ENCODE results near the gene KRTAP9-9. TPM values are rescaled to one million over a fixed set of nuclear protein-coding genes. Genes with fewer than 3 reads are reported as not detected.
"Not testable (repeated sequence)": the region's sequence is repeated elsewhere in the genome, so short reads cannot be mapped to it uniquely, and the experiment has no call there.

Gene KRTAP9-9
- not detected for polyA plus RNA-seq (2013, experiment 1 of 2; ENCODE audit: insufficient read length)
- not detected for polyA plus RNA-seq (2013, experiment 2 of 2; ENCODE audit: insufficient read length)

DNA sequence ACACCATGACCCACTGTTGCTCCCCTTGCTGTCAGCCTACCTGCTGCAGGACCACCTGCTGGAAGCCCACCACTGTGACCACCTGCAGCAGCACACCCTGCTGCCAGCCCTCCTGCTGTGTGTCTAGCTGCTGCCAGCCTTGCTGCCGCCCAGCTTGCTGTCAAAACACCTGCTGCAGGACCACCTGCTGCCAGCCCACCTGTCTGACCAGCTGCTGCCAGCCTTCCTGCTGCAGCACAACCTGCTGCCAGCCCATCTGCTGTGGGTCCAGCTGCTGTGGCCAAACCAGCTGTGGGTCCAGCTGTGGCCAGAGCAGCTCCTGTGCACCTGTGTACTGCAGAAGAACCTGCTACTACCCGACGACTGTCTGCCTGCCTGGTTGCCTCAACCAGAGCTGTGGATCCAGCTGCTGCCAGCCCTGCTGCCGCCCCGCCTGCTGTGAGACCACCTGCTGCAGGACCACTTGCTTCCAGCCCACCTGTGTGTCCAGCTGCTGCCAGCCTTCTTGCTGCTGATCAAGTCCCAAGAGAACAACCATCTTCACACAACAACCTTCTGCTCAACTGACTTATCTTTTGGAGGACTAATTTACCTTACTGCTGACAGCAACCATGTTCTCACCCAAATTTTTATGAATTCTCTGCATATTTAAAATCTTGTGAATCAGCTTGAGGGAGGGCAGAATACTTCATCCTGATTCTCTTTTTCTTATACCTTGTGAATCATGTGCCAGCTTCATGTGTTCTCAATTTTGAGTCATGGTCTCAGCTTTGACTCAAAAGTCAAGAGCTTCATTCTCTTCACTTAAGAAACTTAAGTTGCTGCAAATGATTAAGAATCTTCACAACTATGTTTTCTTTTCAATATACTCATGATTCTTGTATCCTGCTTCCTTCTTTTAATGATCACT is at the start of gene KRTAP9-9:
KRTAP9-9 (plus strand) TSS at position 4 of the 910 bp plus-strand sequence.
- peak; percentile 80 for DNase-seq

GRCh38 chr17:41211845-41212466 is 43.2 kb upstream of the KRTAP9-9 start:
- peak; percentile 46 for DNase-seq

DNA sequence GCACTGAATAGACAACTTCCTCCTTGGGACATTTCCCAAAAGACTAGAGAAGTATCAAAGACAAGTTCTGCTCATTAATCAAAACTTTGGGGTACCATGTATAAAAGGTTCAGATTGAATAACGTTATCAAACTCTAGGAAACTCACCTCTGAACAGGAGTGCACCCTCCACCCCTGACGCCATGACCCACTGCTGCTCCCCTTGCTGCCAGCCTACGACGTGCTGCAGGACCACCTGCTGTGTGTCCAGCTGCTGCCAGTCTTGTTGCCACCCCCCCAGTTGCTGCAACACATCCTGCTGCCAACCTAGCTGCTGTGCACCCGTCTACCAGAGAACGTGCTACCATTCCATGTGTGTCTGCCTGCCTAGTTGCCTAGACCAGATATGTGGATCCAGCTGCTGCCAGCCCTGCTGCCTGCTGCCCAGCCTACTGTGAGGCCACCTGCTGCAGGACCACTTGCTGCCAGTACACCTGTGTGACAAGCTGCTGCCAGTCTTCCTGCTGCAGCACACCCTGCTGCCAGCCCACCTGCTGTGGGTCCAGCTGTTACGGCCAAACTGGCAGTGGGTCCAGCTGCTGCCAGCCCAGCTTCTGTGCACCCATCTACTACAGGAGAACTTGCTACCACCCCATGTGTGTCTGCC is 42.5 kb upstream of the KRTAP9-9 start:
- DNase-seq: no peak

GRCh38 chr17:41215681-41216080 is 39.5 kb upstream of the KRTAP9-9 start:
- no peak for DNase-seq

DNA sequence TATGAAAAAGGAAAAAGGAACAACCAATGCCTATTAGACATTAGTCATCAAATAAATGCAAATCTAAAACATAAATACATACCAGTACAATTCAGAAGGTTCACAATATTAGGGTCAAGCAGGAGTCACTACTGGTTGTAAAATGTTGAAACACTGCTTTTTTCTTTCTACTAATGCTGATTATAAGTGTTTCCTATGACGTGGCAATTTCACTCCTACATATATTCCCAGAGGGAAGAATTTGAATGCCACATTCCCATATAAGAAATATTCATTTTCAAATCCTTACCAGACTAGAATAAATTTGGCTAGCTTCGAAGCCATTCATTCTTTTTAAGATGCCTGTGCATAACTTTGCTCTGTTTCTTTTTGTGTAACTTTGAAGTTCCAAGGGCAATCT is 31.4 kb upstream of the KRTAP9-9 start:
- DNase-seq: peak; percentile 17

- DNase-seq: no peak
Observed at GRCh38 chr17:41226051-41226450, 29.1 kb upstream of the KRTAP9-9 start.

DNA sequence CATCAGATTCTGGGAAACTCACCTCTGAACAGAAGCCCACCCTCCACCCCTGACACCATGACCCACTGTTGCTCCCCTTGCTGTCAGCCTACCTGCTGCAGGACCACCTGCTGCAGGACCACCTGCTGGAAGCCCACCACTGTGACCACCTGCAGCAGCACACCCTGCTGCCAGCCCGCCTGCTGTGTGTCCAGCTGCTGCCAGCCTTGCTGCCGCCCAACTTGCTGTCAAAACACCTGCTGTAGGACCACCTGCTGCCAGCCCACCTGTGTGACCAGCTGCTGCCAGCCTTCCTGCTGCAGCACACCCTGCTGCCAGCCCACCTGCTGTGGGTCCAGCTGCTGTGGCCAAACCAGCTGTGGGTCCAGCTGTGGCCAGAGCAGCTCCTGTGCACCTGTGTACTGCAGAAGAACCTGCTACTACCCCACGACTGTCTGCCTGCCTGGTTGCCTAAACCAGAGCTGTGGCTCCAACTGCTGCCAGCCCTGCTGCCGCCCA is 28.5 kb upstream of the KRTAP9-9 start, which contains the start of gene KRTAP9-2:
KRTAP9-2 (plus strand) TSS at position 51 of the 498 bp plus-strand sequence; CDS start at position 58, 7 bp downstream.
- not testable (repeated sequence) for DNase-seq

- DNase-seq: no peak
Observed at GRCh38 chr17:41230094-41230493, 25.1 kb upstream of the KRTAP9-9 start.

DNA sequence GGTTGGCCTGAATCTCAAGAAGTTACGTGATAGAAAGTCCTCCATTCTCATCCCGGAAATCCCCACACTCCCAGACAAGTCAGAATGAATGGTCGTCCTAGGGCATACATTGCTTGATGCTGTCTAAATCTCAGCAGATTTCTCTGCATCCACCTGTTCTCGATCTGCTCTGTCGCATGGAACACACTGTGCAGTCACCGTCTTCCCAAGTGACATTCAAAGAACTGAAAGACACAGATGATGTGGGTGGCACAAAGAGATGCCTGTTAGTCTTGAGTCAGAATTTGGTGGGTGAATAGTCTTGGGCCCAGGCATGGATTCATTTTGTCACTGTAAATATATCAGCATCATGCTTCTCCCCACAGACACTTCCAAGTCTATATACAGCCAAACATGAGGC is 23.5 kb upstream of the KRTAP9-9 start:
- no peak for DNase-seq

DNA sequence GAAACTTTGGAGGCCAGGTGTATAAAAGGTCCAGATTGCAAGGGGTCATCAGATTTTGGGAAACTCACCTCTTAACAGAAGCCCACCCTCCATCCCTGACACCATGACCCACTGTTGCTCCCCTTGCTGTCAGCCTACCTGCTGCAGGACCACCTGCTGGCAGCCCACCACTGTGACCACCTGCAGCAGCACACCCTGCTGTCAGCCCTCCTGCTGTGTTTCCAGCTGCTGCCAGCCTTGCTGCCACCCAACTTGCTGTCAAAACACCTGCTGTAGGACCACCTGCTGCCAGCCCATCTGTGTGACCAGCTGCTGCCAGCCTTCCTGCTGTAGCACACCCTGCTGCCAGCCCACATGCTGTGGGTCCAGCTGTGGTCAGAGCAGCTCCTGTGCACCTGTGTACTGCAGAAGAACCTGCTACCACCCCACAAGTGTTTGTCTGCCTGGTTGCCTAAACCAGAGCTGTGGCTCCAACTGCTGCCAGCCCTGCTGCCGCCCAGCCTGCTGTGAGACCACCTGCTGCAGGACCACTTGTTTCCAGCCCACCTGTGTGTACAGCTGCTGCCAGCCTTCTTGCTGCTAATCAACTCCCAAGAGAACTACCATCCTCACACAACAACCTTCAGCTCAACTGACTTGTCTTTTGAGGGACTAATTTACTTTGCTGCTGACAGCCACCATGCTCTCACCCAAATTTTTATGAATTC is 22.6 kb upstream of the KRTAP9-9 start, which contains the start of gene KRTAP9-3:
KRTAP9-3 (plus strand) TSS at position 51 of the 707 bp plus-strand sequence; CDS start at position 104, 53 bp downstream.
- DNase-seq: not testable (repeated sequence)

DNA sequence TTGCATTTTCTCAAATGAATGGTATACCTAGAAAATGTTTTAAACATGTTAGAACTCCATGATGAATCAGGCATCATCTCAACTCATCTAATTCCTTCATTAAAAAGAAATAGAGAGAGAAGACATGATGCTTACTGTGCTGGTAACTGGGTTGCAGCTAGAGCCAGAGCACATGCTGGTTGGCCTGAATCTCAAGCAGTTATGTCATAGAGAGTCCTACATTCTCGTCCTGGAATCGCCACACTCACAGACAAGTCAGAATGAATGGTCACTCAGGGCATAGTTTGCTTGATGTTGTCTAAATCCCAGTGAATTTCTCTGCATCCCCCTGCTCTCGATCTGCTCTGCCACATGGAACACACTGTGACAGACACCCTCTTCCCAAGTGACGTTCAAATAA is 18.1 kb upstream of the KRTAP9-9 start:
- not testable (repeated sequence) for DNase-seq

DNA sequence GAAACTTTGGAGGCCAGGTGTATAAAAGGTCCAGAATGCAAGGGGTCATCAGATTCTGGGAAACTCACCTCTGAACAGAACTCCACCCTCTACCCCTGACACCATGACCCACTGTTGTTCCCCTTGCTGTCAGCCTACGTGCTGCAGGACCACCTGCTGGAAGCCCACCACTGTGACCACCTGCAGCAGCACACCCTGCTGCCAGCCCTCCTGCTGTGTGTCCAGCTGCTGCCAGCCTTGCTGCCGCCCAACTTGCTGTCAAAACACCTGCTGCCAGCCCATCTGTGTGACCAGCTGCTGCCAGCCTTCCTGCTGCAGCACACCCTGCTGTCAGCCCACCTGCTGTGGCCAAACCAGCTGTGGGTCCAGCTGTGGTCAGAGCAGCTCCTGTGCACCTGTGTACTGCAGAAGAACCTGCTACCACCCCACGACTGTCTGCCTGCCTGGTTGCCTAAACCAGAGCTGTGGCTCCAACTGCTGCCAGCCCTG is 17.2 kb upstream of the KRTAP9-9 start, which contains the start of gene KRTAP9-8:
KRTAP9-8 (plus strand) TSS at position 51 of the 489 bp plus-strand sequence; CDS start at position 104, 53 bp downstream.
- not testable (repeated sequence) for DNase-seq

DNA sequence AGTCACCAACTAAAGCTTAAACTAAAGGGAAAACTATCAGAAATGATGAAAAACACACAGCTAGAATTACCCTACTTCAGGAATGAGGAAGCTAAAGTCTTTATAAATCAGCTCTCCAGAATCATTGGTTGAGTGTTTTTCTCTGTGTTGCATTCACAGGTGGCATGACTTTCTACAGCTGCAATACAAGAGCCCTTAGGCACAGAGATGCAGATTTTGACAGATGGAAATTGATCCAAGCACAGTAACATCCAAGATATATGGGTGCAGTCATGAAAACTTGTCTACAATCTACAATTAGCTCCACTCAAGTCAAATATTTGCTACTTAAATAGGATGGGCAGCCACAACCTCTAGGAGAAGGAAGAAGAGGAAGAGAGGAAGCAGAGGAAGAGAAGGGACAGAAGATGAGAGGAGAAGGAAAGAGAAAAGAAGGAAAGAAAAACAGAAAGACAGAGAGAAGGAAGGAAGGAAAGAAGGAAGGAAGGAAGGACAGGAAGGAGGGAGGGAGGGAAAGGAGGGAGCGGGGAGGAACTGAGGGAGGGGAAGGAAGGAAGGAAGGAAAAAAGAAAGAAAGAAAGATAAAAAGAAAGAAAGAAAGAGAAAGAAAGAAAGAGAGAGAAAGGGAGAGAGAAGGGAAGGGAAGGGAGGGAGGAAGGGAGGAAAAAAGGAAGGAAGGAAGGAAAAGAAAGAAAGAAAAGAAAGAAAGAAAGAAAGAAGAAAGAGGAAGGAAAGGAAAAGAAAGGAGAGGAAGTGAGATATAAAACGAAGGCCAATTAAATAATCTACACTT is 8.0 kb upstream of the KRTAP9-9 start:
- not testable (repeated sequence) for DNase-seq

- DNase-seq: not testable (repeated sequence)
Observed at GRCh38 chr17:41249637-41250240, 5.4 kb upstream of the KRTAP9-9 start, which contains the start of gene KRTAP9-4. TSS of gene KRTAP9-4 (plus strand) at chr17:41249687. CDS start at chr17:41249721, 34 bp downstream.

GRCh38 chr17:41251261-41251660 is 3.9 kb upstream of the KRTAP9-9 start:
- no peak for DNase-seq

DNA sequence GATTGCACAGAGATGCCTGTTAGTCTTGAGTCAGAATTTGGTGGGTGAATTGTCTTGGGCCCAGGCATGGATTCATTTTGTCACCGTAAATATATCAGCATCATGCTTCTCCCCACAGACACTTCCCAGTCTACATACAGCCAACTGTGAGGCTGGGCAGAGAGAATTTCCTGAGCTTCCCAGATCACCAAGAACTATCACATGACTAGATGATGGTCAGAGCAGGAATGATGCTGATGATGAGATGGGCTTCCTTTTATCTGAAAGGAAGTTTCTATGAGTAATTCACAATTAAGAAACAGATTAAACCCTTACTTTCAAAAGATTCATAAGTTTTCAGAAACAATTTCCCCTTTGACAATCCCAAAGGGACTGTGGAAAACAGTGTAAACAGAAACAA is 323 bp upstream of the KRTAP9-9 start:
- peak; percentile 46 for DNase-seq

- DNase-seq: peak; percentile 86
Observed at GRCh38 chr17:41256291-41256685, 1.1 kb downstream of the KRTAP9-9 start.

DNA sequence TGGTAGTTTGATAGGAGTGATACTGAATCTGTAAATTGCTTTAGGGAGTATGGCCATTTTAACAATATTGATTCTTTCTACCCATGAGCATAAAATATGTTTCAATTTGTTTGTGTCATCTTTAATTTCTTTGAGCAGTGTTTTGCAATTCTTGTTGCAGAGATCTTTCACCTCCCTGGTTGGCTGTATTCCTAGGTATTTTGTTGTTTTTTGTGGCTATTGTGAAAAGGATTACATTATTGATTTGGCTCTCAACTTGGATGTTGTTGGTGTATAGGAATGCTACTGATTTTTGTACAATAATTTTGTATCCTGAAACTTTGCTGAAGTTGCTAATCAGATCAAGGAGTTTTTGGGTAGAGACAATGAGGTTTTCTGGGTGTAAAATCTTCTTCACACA is 3.2 kb downstream of the KRTAP9-9 start:
- DNase-seq: no peak

GRCh38 chr17:41263212-41263611 is 8.0 kb downstream of the KRTAP9-9 start:
- no peak for DNase-seq

DNA sequence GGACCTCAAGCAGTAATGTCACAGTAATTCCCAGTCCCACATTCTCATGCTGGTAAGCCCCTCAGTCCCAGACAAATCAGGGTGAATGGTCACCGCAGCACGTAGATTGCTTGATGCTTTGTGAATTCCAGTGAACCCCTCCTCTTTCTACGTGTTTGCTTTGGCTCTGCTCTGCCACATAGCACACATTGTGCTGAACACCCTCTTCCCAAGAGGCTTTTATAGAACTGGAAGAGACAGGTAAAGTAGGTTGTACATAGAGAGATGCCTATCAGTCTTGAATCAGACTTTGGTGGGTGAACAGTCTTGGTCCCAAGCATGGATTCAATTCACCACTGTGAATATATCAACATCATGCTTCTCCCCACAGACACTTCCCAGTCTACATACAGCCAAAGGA is 9.4 kb downstream of the KRTAP9-9 start:
- DNase-seq: no peak

All from fibroblast of skin of back (primary cell).